OCI-LY7 (cell line): ENCODE measurements around the gene CAV3.

Experiments
- CTCF ChIP-seq: fragments of 200-600 bp; sonication (generic); conservative IDR thresholded peaks from 2 replicates; pipeline ENCODE4 v1.5.1; 2014; ENCODE audit warnings: mild to moderate bottlenecking, antibody characterized with exemption, low read length, moderate library complexity, mixed read lengths
- EZH2phosphoT487 ChIP-seq: fragments of 200-600 bp; sonication (generic); IDR thresholded peaks from 2 replicates; pipeline ENCODE4 v1.6.1; 2018; ENCODE audit warnings: low read depth, borderline replicate concordance, mild to moderate bottlenecking, mixed run types, antibody characterized with exemption, low read length, moderate library complexity, mixed read lengths

GRCh38 chr3:8743021-8743601, 9.5 kb downstream of the CAV3 start:
- TF ChIP-seq EZH2phosphoT487 (no peak), CTCF (no peak)
